ENCODE data around the gene ABHD12B. TPM values are rescaled to one million over a fixed set of nuclear protein-coding genes. Genes with fewer than 3 reads are reported as not detected.

The ABHD12B gene
- total and polyA plus RNA-seq, 2 donors from 2014 or later, result 0.88 TPM; not detected in 1

DNA sequence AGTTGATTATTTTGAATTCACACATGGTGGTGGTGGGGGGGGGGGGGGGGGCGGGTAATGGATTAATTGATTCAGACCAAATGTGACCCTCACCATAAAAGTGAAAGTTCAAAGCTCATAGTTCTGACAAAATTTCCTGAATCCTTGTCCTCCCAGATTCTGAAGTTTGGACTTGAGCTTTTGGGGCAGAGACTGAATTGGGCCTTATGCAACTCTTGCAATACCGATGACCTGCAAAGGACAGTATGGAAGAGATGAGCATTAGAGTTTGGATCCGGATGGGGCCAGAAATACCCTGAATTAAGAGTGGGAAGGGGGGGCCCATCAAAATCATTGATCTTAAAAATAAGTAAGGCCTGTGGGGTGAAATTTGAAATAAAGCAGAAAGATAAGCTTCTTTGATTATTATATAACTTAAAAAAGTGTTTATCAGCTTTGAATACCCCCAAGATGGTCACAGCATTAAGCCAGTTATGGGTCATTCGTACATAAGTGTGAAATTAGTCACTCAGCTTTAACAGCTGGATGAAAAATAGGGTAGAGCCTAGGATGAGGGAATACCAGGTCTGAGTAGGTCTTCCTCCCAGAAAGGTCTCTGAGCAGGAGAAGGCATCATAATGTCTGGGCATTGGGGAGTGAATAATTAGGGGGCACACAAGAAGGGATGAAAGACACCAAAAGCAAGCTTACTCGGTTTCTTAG is 74.5 kb downstream of the ABHD12B start:
- Histone ChIP-seq H3K4me1 (ENCODE audit: control insufficient read depth in 2 of 3, insufficient read depth in 2 of 3, low read depth in 1 of 3, low read length in 3 of 3) (peaks cover 0 to 3% (median 3%) of the 10 kb centered on the region in 3 donors), H3K27me3 (ENCODE audit: control insufficient read depth, insufficient read depth, low read length) (no peaks in the 10 kb centered on the region), H3K9me3 (ENCODE audit: control insufficient read depth in 2 of 3, insufficient read depth in 1 of 3, low read length in 3 of 3) (no peaks in the 10 kb centered on the region), H3K27ac (ENCODE audit: low read depth in 2 of 2, low read length in 2 of 2) (no peak overlapping the region), H3K36me3 (ENCODE audit: control insufficient read depth in 2 of 3, insufficient read depth in 3 of 3, low read length in 3 of 3) (no peaks in the 10 kb centered on the region), H3K9ac (ENCODE audit: low read length in 3 of 3) (no peak overlapping the region), H3K4me3 (ENCODE audit: low read length in 3 of 3) (no peak overlapping the region)
- DNase-seq (no peak), FAIRE-seq (no peak)
- intact Hi-C loops (cut with DNase I), result no loop called here
- TF ChIP-seq, protein P1, sequence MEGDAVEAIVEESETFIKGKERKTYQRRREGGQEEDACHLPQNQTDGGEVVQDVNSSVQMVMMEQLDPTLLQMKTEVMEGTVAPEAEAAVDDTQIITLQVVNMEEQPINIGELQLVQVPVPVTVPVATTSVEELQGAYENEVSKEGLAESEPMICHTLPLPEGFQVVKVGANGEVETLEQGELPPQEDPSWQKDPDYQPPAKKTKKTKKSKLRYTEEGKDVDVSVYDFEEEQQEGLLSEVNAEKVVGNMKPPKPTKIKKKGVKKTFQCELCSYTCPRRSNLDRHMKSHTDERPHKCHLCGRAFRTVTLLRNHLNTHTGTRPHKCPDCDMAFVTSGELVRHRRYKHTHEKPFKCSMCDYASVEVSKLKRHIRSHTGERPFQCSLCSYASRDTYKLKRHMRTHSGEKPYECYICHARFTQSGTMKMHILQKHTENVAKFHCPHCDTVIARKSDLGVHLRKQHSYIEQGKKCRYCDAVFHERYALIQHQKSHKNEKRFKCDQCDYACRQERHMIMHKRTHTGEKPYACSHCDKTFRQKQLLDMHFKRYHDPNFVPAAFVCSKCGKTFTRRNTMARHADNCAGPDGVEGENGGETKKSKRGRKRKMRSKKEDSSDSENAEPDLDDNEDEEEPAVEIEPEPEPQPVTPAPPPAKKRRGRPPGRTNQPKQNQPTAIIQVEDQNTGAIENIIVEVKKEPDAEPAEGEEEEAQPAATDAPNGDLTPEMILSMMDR (IDR thresholded peaks at IDR 0.05; ENCODE audit: borderline replicate concordance, extremely low read depth, insufficient read depth), result no peak

DNA sequence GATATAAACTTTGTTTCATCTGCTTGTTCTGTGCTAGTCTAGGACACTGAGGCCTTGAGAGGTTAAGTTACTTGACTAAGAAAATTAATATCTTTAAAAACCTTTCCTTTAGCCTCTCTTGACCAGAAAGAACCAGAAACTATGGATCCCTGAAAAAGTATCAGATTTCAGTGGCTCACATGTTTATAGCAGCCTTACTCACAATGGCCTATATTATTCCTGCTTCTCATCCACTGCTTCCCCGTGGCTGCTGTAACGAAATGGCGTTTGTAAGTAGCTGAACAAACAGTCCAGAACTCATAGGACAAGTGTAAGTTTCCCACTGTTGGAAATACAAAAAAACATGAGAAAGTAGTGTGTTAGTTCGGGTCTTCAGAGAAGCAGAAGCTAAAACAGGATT is 75.6 kb downstream of the ABHD12B start:
- Histone ChIP-seq H3K4me1 (ENCODE audit: control insufficient read depth in 2 of 3, insufficient read depth in 2 of 3, low read depth in 1 of 3, low read length in 3 of 3) (peaks cover 0 to 3% (median 3%) of the 10 kb centered on the region in 3 donors), H3K4me3 (ENCODE audit: low read length in 3 of 3) (no peak overlapping the region), H3K27ac (ENCODE audit: low read depth in 2 of 2, low read length in 2 of 2) (no peak overlapping the region), H3K9ac (ENCODE audit: low read length in 3 of 3) (no peak overlapping the region), H3K27me3 (ENCODE audit: control insufficient read depth, insufficient read depth, low read length) (no peaks in the 10 kb centered on the region), H3K36me3 (ENCODE audit: control insufficient read depth in 2 of 3, insufficient read depth in 3 of 3, low read length in 3 of 3) (no peaks in the 10 kb centered on the region), H3K9me3 (ENCODE audit: control insufficient read depth in 2 of 3, insufficient read depth in 1 of 3, low read length in 3 of 3) (no peaks in the 10 kb centered on the region)
- intact Hi-C loops (cut with DNase I), result no loop called here
- TF ChIP-seq, protein P1 (IDR thresholded peaks at IDR 0.05; ENCODE audit: borderline replicate concordance, extremely low read depth, insufficient read depth), result no peak
- DNase-seq (peak in 2 of 5 donors; percentile 34 to 37), FAIRE-seq (no peak)

DNA sequence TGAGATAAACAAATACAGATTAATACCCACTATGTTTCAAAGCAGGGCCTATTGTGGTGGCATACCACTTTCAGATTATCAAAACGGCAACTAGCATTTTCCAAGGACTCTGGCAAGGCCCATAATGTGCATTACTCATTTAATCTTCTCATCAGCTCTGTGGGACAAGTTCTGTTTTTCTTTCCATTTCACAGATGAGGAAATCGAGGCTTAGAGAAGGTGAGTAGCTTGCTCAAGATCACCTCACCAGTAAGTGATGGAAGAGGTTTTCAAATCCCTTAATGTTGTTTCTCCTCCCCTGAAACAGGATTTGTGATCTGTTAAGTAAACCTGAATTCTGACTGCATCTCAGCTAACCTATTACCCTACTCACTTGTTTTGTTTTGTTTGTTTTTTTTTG is 76.4 kb downstream of the ABHD12B start:
- no peak overlapping the region for H3K4me3 ChIP-seq (ENCODE audit: low read length in 3 of 3)
- no peaks in the 10 kb centered on the region for H3K36me3 ChIP-seq (ENCODE audit: control insufficient read depth in 2 of 3, insufficient read depth in 3 of 3, low read length in 3 of 3)
- TF ChIP-seq, protein P1 (IDR thresholded peaks at IDR 0.05; ENCODE audit: borderline replicate concordance, extremely low read depth, insufficient read depth), result no peak
- peaks cover 0 to 3% (median 1%) of the 10 kb centered on the region in 3 donors for H3K4me1 ChIP-seq (ENCODE audit: control insufficient read depth in 2 of 3, insufficient read depth in 2 of 3, low read depth in 1 of 3, low read length in 3 of 3)
- FAIRE-seq (no peak), DNase-seq (no peak)
- H3K27ac ChIP-seq (ENCODE audit: low read depth in 2 of 2, low read length in 2 of 2), result no peak overlapping the region
- no peaks in the 10 kb centered on the region for H3K27me3 ChIP-seq (ENCODE audit: control insufficient read depth, insufficient read depth, low read length)
- intact Hi-C loops (cut with DNase I), result no loop called here
- no peak overlapping the region for H3K9ac ChIP-seq (ENCODE audit: low read length in 3 of 3)
- no peaks in the 10 kb centered on the region for H3K9me3 ChIP-seq (ENCODE audit: control insufficient read depth in 2 of 3, insufficient read depth in 1 of 3, low read length in 3 of 3)
